Activated effector memory CD4-positive, alpha-beta T cell treated with anti-CD3 and anti-CD28 coated beads, Interleukin-2, amount 50 U/mL, for 16 hours (primary cell): ENCODE data around the gene TYROBP.

Source experiments
- DNase-seq: peaks from one replicate; pipeline ENCODE4 v3.0.0-alpha.2; 2020

TYROBP gene

GRCh38 chr19:35869327-35870123 is 38.6 kb downstream of the TYROBP start:
- peak; percentile 92 for DNase-seq

- no peak for DNase-seq
These were observed 39.2 kb downstream of the TYROBP start for GRCh38 chr19:35868823-35869326.

DNA sequence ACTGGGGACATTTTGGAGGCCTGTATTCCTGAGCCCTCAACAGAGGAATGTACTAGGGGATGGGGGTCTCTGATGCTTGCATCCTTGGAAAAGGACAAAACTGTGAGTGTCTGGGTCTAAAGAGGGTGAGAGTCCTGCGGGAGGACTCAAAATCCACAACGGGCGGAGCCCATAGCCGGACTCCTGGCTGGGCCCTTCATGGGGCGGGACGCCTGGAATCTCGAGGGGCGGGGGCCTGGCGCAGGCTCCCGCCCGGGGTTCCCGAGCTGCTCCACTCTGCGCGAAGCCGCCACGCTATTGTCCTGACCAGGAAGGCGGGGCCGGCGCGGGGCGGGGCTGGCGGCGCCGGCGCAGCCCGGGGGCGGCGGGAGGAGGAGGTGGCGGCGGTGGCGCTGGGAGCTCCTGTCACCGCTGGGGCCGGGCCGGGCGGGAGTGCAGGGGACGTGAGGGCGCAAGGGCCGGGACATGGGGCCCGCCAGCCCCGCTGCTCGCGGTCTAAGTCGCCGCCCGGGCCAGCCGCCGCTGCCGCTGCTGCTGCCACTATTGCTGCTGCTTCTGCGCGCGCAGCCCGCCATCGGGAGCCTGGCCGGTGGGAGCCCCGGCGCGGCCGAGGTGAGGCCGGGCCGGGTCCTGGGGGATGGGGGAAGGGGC is 39.8 kb downstream of the TYROBP start, which contains the start of gene APLP1:
Gene APLP1 (plus strand): TSS at position 403 of the 651 bp plus-strand sequence. CDS start 63 bp downstream, at position 466.
- peak; percentile 90 for DNase-seq

DNA sequence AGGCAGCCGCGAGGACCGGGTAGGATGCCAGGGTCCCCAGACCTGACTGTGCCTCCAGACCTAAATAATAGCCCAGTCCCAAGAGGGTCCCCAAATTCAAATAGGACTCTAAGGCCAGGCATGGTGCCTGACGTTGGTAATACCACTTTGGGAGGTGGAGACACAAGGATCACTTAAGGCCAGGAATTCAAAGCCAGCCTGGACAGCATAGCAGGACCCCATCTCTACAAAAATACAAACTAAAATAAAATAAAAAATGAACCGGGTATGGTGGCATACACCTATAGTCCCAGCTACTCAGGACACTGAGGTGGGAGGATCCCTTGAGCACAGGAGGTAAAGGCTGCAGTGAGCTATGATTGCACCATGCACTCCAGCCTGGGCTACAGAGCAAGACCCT is 45.1 kb downstream of the TYROBP start:
- no peak for DNase-seq

DNA sequence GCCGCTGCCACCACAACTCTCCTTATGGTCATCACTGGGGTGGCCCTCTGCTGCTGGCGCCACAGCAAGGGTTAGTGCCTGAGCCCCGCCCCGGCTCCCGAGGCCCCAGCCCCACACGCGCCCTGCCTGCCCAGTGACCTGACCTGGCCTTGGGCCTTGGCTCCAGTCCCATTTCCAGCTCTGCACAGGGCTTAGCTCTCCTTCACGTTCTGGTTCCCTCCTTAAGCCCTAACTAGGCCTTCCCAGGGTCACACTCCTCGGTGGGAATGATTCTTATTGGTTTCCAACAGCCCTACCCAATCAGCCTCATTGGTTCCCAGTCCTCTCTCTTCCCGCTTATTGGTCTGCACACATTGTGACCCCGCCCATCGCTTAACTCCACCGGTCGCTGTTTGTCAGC is 45.6 kb downstream of the TYROBP start:
- no peak for DNase-seq

DNA sequence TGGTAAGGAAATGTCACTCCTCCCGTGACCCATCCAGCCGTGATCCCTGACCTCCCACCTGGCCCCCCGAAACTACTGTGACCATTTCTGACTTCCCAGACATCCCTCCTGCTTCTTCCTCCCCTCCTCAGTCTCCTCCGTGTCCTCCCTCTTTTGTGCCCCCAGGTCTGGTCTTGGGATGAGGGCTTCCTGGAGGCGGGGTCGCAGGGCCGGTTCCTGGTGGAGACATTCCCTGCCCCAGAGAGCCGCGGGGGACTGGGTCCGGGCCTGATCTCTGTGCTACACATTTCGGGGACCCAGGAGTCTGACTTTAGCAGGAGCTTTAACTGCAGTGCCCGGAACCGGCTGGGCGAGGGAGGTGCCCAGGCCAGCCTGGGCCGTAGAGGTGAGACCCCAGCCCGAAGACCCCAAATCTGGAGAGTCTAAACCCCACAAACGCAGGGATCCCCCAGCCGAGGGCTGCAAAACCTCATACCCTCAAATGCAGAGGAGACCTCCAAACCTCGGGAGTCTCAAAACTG is 46.4 kb downstream of the TYROBP start:
- no peak for DNase-seq

GRCh38 chr19:35860818-35861639 is 47.1 kb downstream of the TYROBP start:
- DNase-seq = no peak

GRCh38 chr19:35860436-35860817 is 47.7 kb downstream of the TYROBP start:
- no peak for DNase-seq

GRCh38 chr19:35859414-35859813 is 48.7 kb downstream of the TYROBP start:
- no peak for DNase-seq

GRCh38 chr19:35858311-35858710 is 49.8 kb downstream of the TYROBP start:
- no peak for DNase-seq

DNA sequence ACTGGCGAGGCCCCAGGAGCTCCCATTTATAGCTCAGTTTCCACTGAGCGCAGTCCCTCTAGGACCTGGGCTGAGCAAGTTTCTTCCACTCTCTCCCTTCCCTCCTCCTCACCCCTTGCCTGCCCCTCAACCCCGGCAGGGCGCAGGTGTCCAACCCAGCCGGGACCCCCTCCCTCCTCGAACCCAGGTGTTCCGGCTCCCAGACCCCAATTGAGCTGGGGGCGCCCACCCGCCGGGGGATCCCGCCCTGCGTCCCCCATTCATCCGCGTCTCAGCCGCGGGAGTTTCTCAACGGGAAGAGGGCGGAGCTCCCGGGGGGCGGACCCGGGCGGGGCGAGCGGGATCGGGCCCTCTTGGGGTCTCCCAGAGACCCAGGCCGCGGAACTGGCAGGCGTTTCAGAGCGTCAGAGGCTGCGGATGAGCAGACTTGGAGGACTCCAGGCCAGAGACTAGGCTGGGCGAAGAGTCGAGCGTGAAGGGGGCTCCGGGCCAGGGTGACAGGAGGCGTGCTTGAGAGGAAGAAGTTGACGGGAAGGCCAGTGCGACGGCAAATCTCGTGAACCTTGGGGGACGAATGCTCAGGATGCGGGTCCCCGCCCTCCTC is 51.4 kb downstream of the TYROBP start, which contains the start of gene KIRREL2:
Gene KIRREL2 (plus strand): TSS at position 366 of the 604 bp plus-strand sequence. CDS start 209 bp downstream, at position 575.
- peak; percentile 78 for DNase-seq
